Measurements from ENCODE around the gene HNRNPF. TPM values are rescaled to one million over a fixed set of nuclear protein-coding genes. Genes with fewer than 3 reads are reported as not detected.

The HNRNPF gene
- total and polyA plus RNA-seq, 4 donors: 64.5 to 150 (median 113) TPM

DNA sequence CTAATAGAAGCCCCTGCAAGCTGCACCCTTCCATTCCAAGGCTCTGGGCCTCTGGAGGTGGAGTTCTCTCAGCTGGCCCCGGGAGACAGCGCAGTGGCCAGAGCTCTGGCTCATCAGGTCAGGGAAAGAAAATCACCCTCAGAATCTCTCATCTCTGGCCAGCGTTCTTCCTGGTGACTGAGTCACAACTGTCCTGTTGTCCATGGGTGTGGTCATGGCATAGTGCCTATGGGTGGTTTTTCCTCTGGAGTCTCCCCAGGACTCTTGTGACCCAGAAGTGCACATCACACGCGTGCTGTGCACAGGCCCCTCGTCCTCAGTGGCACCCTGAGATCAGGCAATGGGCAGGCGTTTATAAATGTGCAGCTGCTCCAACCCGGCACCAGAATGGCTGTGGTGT is 64.9 kb downstream of the HNRNPF start:
- Histone ChIP-seq H3K9ac (ENCODE audit: low read depth in 1 of 2, low read length in 2 of 2) (no peak overlapping the region), H3K4me3 (ENCODE audit: low read depth in 1 of 3, low read length in 3 of 3) (no peak overlapping the region), H3K27ac (ENCODE audit: low read depth in 1 of 2, low read length in 2 of 2) (no peak overlapping the region), H3K27me3 (ENCODE audit: control insufficient read depth in 4 of 4, insufficient read depth in 4 of 4, low read length in 3 of 4) (no peaks in the 10 kb centered on the region), H3K4me1 (ENCODE audit: control insufficient read depth in 4 of 4, insufficient read depth in 4 of 4, low read length in 3 of 4) (no peaks in the 10 kb centered on the region), H3K36me3 (ENCODE audit: control insufficient read depth in 4 of 4, insufficient read depth in 3 of 4, low read depth in 1 of 4, low read length in 3 of 4) (no peaks in the 10 kb centered on the region), H3K9me3 (ENCODE audit: control insufficient read depth in 4 of 4, low read length in 3 of 4) (no peaks in the 10 kb centered on the region)
- TF ChIP-seq NR2F2 (IDR thresholded peaks at IDR 0.05) (no peak), EGR1 (IDR thresholded peaks at IDR 0.05; ENCODE audit: low read depth in 2 of 2) (no peak), YY1 (IDR thresholded peaks at IDR 0.05) (no peak)
- TF ChIP-seq, protein P1, sequence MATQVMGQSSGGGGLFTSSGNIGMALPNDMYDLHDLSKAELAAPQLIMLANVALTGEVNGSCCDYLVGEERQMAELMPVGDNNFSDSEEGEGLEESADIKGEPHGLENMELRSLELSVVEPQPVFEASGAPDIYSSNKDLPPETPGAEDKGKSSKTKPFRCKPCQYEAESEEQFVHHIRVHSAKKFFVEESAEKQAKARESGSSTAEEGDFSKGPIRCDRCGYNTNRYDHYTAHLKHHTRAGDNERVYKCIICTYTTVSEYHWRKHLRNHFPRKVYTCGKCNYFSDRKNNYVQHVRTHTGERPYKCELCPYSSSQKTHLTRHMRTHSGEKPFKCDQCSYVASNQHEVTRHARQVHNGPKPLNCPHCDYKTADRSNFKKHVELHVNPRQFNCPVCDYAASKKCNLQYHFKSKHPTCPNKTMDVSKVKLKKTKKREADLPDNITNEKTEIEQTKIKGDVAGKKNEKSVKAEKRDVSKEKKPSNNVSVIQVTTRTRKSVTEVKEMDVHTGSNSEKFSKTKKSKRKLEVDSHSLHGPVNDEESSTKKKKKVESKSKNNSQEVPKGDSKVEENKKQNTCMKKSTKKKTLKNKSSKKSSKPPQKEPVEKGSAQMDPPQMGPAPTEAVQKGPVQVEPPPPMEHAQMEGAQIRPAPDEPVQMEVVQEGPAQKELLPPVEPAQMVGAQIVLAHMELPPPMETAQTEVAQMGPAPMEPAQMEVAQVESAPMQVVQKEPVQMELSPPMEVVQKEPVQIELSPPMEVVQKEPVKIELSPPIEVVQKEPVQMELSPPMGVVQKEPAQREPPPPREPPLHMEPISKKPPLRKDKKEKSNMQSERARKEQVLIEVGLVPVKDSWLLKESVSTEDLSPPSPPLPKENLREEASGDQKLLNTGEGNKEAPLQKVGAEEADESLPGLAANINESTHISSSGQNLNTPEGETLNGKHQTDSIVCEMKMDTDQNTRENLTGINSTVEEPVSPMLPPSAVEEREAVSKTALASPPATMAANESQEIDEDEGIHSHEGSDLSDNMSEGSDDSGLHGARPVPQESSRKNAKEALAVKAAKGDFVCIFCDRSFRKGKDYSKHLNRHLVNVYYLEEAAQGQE (IDR thresholded peaks at IDR 0.05): no peak
- TF ChIP-seq, protein P2, sequence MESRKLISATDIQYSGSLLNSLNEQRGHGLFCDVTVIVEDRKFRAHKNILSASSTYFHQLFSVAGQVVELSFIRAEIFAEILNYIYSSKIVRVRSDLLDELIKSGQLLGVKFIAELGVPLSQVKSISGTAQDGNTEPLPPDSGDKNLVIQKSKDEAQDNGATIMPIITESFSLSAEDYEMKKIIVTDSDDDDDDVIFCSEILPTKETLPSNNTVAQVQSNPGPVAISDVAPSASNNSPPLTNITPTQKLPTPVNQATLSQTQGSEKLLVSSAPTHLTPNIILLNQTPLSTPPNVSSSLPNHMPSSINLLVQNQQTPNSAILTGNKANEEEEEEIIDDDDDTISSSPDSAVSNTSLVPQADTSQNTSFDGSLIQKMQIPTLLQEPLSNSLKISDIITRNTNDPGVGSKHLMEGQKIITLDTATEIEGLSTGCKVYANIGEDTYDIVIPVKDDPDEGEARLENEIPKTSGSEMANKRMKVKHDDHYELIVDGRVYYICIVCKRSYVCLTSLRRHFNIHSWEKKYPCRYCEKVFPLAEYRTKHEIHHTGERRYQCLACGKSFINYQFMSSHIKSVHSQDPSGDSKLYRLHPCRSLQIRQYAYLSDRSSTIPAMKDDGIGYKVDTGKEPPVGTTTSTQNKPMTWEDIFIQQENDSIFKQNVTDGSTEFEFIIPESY (IDR thresholded peaks at IDR 0.05): no peak
- no peak for DNase-seq (ENCODE audit: low spot score)
- WGBS: 86% methylated on average over 8 of the region's 8 CpGs

DNA sequence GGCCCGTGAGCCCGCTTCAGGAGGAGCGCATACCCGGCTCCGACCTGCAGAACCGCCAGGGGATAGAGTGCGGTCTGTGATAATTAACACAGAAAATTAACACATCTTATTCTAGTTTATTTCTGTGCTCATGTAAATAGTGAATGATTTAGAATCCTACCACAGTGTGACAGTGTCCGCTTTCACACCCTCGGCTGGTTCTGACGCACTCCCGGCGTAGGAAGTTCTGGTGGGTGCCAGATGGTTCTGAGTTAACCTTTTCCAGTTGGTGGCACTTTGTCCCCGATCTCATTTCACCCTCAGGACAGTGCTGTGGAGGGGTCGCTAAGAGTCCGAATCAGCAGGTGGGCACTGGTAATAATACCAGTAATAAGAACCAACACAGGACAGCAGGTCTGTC is 65.9 kb downstream of the HNRNPF start:
- Histone ChIP-seq H3K27ac (ENCODE audit: low read depth in 1 of 2, low read length in 2 of 2) (no peak overlapping the region), H3K27me3 (ENCODE audit: control insufficient read depth in 4 of 4, insufficient read depth in 4 of 4, low read length in 3 of 4) (no peaks in the 10 kb centered on the region), H3K9ac (ENCODE audit: low read depth in 1 of 2, low read length in 2 of 2) (no peak overlapping the region), H3K4me3 (ENCODE audit: low read depth in 1 of 3, low read length in 3 of 3) (no peak overlapping the region), H3K4me1 (ENCODE audit: control insufficient read depth in 4 of 4, insufficient read depth in 4 of 4, low read length in 3 of 4) (no peaks in the 10 kb centered on the region), H3K36me3 (ENCODE audit: control insufficient read depth in 4 of 4, insufficient read depth in 3 of 4, low read depth in 1 of 4, low read length in 3 of 4) (no peaks in the 10 kb centered on the region), H3K9me3 (ENCODE audit: control insufficient read depth in 4 of 4, low read length in 3 of 4) (no peaks in the 10 kb centered on the region)
- WGBS: 97% methylated on average over 15 of the region's 15 CpGs
- TF ChIP-seq HNF4A (conservative IDR thresholded peaks at IDR 0.05) (no peak), GABPA (IDR thresholded peaks at IDR 0.05 in 1 of 2, conservative IDR thresholded peaks at IDR 0.05 in 1 of 2) (no peak), RAD21 (IDR thresholded peaks at IDR 0.05) (no peak), EGR1 (IDR thresholded peaks at IDR 0.05; ENCODE audit: low read depth in 2 of 2) (no peak), SP1 (IDR thresholded peaks at IDR 0.05) (no peak), NR2F2 (IDR thresholded peaks at IDR 0.05) (no peak), JUND (IDR thresholded peaks at IDR 0.05) (no peak), TAF1 (conservative IDR thresholded peaks at IDR 0.05) (no peak), YY1 (IDR thresholded peaks at IDR 0.05) (no peak)
- TF ChIP-seq, protein P1 (IDR thresholded peaks at IDR 0.05): no peak
- TF ChIP-seq, protein P3, sequence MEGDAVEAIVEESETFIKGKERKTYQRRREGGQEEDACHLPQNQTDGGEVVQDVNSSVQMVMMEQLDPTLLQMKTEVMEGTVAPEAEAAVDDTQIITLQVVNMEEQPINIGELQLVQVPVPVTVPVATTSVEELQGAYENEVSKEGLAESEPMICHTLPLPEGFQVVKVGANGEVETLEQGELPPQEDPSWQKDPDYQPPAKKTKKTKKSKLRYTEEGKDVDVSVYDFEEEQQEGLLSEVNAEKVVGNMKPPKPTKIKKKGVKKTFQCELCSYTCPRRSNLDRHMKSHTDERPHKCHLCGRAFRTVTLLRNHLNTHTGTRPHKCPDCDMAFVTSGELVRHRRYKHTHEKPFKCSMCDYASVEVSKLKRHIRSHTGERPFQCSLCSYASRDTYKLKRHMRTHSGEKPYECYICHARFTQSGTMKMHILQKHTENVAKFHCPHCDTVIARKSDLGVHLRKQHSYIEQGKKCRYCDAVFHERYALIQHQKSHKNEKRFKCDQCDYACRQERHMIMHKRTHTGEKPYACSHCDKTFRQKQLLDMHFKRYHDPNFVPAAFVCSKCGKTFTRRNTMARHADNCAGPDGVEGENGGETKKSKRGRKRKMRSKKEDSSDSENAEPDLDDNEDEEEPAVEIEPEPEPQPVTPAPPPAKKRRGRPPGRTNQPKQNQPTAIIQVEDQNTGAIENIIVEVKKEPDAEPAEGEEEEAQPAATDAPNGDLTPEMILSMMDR (IDR thresholded peaks at IDR 0.05; ENCODE audit: low read depth, low read length, missing input control): no peak
- TF ChIP-seq, protein P4, sequence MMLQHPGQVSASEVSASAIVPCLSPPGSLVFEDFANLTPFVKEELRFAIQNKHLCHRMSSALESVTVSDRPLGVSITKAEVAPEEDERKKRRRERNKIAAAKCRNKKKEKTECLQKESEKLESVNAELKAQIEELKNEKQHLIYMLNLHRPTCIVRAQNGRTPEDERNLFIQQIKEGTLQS (IDR thresholded peaks at IDR 0.05): no peak
- TF ChIP-seq, protein P5, sequence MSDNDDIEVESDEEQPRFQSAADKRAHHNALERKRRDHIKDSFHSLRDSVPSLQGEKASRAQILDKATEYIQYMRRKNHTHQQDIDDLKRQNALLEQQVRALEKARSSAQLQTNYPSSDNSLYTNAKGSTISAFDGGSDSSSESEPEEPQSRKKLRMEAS (IDR thresholded peaks at IDR 0.05): no peak
- DNase-seq (ENCODE audit: low spot score): no peak
